G401.6 (cell line): ENCODE results near the gene NPIPB9.
"Not testable (repeated sequence)": the region's sequence is repeated elsewhere in the genome, so short reads cannot be mapped to it uniquely, and the experiment has no call there.

ENCODE experiments used
- FAIRE-seq: peaks from 2 replicates; lab custom pipeline; 2012; peaks lifted over from hg19 to GRCh38; lab: Jason Lieb, UNC

Gene NPIPB9

GRCh38 chr16:28751487-28751886 lies at the start of gene NPIPB9:
Gene NPIPB9, plus strand, starts transcription at chr16:28751787.
- FAIRE-seq = not testable (repeated sequence)

DNA sequence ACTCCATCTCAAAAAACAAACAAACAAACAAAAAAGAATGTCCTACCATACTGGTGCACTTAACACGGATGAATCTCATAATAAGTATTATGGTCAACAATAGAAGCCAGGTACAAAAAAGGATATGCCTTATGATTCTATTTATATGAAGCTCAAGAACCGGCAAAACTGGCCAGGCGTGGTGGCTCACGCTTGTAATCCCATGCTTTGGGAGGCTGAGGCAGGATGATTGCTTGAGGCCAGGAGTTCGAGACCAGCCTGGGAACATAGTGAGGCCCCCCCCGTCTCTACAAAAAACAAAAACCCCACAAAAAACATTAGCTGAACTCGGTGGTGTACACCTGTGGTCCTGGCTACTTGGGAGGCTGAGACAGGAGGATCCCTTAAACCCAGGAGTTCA lies 47.3 kb upstream of the NPIPB9 start:
- not testable (repeated sequence) for FAIRE-seq

GRCh38 chr16:28711220-28712083 lies 40.1 kb upstream of the NPIPB9 start, which contains the start of gene EIF3C:
Gene EIF3C, plus strand, starts transcription at chr16:28711464. Its CDS starts 223 bp downstream, at chr16:28711687.
- peak; percentile 94 for FAIRE-seq

DNA sequence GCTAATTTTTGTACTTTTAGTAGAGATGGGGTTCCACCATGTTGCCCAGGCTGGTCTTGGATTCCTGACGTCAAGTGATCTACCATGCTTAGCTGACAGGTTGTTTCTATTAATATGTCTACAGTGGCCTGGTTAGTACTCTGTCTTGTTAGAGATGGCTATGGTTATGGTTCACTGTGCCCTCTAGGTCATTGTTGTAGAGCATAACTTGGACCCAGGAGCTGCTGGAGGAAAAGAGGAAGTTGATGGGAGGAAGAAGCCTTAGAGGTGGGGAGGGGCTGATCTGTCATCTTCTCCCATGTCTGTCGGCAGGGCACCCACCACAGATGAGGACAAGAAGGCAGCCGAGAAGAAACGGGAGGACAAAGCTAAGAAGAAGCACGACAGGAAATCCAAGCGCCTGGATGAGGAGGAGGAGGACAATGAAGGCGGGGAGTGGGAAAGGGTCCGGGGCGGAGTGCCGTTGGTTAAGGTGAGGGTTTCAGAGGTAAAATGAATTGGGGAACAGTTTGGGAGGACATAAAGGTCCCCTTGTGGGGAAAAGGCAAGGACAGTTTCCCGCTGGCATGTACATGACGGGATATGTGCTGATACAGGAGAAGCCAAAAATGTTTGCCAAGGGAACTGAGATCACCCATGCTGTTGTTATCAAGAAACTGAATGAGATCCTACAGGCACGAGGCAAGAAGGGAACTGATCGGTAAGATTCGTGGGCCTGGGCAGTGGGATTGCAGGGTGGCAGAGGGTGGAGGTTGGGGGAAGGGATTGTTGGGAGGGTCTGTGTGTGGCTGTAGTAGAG lies 28.5 kb upstream of the NPIPB9 start:
- not testable (repeated sequence) for FAIRE-seq

DNA sequence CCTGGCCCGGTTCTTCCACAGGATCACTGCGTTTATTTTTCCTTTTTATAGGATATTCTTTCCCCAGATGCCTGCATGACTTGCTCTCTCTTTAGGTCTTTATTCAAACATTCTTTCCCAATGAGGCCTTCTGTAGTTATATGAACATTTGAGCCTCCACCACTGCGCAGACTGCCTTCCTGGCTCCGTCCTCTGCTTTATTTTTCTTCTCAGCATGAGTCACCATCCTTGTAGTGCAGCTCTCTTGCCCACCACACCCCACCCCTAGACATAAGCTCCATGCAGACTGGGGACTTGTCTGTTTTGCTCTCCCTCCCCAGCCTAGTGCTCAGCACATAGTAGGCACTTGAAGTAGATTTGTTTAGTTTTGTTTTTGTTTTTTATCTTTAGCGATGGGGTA lies 20.3 kb upstream of the NPIPB9 start:
- not testable (repeated sequence) for FAIRE-seq

DNA sequence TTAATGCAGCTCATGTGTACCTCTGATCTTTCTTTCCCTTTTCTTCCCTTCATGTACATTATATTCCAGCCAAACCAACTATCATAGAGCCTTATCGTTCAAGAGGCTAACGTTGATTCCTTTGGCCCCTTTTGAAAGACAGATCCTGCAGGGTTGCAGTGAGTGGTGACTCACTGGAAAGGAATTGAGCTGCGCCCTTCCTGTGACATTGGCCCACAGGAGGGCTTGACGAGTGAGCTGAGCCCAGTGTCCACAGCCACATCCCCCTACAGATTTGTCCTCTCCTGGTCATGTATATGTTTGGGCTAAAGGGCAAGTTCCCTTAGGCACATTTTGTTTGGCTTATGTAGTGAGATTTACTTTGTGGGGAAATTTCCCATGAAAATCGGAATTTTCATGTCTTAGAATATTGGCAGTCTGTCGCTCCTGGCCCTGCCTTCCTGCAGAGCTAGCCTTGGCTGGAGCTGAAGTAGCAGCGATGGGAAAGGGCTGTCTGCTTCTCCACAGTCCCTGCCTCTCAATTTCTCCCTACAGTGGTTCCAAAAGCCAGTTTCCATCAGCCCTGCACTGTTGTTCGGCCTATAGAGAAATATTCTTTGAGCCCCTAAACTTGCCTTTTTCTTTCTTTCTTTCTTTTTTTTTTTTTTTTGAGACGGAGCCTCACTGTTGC lies 19.0 kb upstream of the NPIPB9 start:
- FAIRE-seq = not testable (repeated sequence)

DNA sequence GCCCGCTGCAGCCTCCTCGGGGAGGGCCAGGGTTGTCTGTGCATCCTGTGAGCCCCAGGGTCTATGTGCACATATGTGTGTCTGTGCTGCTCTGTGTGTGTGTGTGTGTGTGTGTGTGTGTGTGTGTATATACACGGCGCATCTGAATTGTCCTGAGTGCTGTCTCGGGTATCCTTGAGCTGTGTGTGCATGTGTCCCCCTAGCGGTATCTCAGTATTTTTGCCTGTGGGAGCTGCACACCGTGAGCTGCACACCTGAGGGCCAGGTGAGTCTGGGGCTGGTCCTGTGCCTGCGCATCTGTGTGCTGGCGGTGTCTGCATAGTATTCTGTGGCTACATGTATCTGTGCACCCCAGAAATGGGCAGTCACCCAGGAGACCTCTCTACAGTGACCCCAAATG lies 11.8 kb upstream of the NPIPB9 start:
- FAIRE-seq = not testable (repeated sequence)

GRCh38 chr16:28740631-28741030 lies 11.0 kb upstream of the NPIPB9 start:
- not testable (repeated sequence) for FAIRE-seq

- not testable (repeated sequence) for FAIRE-seq
These were observed 10.3 kb upstream of the NPIPB9 start for GRCh38 chr16:28741295-28741694.

- FAIRE-seq = not testable (repeated sequence)
These were observed 4.8 kb upstream of the NPIPB9 start for GRCh38 chr16:28746618-28747350.

DNA sequence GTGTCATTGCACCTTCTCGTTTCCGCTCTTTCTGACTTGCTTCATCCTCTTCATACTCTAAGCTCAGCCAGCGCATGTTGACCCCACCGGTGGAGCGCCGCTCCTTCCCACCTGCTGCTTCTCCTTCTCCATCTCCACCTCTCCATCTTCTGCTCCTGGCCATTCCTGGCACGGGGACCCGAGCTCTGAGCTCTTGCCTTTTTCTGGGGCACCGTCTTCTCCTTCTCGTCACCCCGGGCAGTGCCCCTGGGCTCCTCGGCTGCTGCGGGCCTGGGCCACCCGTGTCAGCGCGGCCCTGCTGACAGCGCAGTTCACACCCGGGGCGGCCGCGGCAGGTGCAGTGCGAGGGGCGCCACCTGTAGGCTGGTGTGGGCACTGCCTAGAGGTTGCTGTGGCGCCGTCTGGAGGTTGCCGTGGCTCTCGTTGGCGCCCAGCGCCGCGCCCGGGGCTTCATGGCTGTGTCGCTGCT lies 1.6 kb upstream of the NPIPB9 start:
- FAIRE-seq = not testable (repeated sequence)

DNA sequence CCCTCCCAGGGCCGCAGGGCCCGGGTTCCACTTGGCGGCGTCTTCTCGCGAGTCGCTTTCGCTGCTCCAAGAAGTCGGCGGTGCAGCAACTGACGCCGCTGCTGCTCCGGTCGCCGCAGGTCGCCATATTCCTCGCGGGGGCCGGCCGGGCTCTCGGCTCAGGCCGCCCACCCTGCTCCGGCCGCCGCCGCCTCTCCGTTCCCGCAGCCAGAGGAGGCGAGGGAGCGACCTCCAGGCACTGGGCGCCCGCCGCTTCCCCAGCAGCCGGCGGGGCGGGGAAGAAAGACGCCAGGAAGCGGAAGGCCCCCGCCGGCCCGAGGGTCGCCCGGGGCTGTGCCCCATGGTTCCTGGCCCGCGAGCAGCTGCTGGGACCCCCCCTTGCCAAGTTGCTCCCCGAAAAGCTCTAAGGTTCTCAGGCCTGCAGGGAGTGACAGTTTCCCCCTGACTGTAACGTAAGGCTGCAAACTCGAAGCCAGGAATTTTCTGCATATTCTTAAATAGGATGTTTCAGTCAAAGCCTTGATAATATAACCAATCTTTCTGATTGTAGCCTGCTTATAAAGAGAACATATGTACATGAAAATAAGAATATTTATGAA lies 1.0 kb upstream of the NPIPB9 start:
- not testable (repeated sequence) for FAIRE-seq

- not testable (repeated sequence) for FAIRE-seq
These were observed 30.1 kb downstream of the NPIPB9 start for GRCh38 chr16:28781697-28782096.

DNA sequence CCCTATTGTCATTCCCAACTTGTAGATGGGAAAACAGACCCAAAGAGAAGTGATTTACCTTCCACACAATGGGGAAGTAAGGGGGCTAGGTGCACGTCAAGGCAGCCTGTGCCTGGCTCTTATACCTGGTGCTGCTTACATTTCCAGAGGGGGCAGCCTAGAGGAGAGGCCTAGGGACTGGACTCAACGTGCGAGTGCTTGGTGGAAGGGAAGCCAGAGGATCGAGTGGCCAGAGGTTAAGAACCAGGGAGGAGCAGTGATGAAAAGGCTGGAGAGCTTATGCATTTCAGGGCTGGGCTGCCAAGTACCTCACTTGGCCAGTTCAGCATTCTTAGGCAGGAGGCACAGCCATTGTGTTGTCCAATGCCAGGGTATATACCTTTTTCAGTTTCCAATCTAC lies 30.8 kb downstream of the NPIPB9 start:
- FAIRE-seq = not testable (repeated sequence)

DNA sequence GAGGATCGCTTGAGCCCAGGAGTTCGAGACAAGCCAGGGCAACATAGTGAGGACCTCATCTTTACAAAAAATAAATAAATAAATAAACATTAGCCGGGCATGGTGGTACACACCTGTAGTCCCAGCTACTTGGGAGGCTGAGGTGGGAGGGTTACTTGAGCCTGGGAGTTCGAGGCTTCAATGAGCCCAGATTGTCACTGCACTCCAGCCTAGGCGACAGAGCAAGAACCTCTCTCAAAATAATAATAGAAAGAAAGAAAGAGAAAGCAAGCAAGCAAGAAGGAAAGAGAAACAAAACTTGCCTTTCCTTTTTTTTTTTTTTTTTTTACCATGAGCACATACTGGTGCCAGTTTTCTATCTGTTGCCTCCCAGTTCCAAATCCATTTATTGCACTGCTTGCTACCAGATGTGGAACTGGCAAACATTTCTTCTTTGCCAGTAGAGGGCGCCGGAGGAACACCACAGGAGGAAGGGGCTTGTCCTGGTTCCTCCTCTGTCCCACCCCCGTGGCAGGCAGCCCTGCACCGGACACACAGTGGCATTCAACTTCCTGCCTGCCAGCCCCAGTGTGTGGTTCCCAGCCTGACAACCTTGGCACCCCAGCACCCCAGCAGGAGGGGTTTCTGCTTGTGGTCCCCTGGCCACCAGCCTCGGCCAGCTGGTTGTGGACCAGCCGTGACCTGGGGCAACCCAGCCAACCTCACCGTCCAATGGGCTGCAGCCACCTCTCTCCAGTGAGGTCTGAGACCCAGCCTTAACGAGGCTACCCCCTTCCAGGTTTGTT lies 50.8 kb downstream of the NPIPB9 start:
- not testable (repeated sequence) for FAIRE-seq

DNA sequence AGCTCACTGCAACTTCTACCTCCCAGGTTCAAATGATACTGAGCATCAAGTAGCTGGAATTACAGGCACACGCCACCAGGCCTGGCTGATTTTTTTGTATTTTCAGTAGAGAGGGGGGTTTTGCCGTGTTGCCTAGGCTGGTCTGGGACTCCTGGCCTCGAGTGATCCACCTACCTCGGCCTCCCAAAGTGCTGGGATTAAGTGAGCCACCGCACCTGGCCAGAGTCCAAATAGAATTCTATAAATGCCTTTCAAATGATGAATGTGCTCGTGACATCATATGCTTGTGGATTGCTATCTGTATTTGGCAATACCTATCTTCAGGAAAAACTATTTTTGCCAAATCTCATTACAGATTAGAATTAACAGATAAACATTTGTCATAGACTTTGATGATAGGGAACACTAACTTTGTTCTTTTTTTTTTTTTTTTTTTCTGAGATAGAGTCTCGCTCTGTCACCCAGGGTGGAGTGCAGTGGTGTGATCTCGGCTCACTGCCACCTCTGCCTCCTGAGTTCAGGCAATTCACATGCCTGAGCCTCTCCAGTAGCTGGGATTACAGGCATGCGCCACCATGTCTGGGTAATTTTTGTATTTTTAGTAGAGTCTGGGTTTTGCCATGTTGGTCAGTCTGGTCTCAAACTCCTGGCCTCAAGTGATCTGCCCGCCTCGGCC lies 56.0 kb downstream of the NPIPB9 start:
- not testable (repeated sequence) for FAIRE-seq

DNA sequence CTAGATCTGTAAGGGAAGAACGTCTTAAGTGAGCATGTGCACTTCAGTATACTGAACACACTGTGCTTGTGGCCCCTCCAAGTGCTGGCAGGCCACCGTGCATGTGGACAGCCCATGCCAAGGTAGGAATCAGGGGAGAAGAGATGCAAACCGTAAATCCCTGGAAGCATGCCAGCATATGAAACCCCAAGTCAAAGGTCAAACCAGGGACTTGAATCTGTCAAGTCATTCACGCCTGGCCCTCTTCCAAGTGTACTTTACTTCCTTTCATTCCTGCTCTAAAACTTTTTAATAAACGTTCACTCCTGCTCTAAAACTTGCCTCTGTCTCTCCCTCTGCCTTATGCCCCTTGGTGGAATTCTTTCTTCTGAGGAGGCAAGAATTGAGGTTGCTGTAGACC lies 68.4 kb downstream of the NPIPB9 start:
- FAIRE-seq = no peak

DNA sequence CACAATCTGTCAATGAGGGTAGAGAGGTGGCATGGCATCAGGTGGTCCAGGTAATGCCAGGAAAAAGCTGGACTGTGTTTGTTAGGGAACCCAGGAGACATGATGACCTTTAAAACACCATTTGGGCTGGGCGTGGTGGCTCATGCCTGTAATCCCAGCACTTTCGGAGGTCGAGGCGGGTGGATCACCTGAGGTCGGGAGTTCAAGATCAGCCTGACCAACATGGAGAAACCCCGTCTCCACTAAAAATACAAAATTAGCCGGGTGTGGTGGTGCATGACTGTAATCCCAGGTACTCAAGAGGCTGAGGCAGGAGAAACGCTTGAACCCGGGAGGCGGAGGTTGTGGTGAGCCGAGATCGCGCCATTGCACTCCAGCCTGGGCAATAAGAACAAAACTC lies 69.0 kb downstream of the NPIPB9 start:
- not testable (repeated sequence) for FAIRE-seq

DNA sequence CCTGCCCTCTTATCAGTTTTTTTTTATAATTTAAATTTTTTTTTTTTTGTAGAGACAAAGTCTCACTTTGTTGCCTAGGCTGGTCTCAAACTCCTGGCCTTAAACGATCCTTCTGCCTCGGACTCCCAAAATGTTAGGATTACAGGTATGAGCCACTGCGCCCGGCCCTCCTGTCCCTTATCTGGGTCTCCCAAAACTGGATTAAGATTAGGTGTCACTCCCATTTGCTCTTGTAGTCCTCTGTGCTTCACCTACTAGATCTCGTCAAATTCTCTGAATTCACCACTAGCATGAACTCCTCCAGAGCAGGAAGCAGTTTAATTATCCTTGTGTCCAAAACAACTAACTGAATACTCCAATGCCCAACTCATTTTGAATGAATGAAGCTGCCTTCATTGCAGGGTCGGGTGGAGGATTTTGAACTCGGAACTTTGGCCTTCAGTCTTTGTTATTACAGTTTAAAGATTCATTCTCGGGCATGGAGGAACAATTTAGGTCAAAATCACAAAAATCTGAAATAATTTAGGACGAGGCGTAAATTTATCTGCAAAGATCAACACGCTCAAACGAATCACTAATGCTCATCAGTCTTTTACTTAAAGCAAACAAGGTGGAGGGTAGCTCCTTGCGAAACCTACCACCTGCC lies 70.4 kb downstream of the NPIPB9 start:
- FAIRE-seq = no peak
